ENCODE data around the gene PHF21A. TPM values are rescaled to one million over a fixed set of nuclear protein-coding genes. Genes with fewer than 3 reads are reported as not detected.
"Not testable (repeated sequence)": the region's sequence is repeated elsewhere in the genome, so short reads cannot be mapped to it uniquely, and the experiment has no call there.

The PHF21A gene
- polyA plus RNA-seq, 3 donors, result 41.0 to 48.1 (median 47.5) TPM

- no peak for DNase-seq (ENCODE audit: low read depth in 3 of 3, low spot score in 2 of 3)
Observed at GRCh38 chr11:45910623-45911022, 210.6 kb downstream of the PHF21A start.

- no peak for DNase-seq (ENCODE audit: low read depth in 3 of 3, low spot score in 2 of 3)
Observed at GRCh38 chr11:45909594-45910475, 211.4 kb downstream of the PHF21A start.

- no peak for DNase-seq (ENCODE audit: low read depth in 3 of 3, low spot score in 2 of 3)
Observed at GRCh38 chr11:45907911-45908370, 213.3 kb downstream of the PHF21A start.

GRCh38 chr11:45906965-45907611 is 214.2 kb downstream of the PHF21A start, which contains the start of gene FREY1:
Gene FREY1 (minus strand): TSS chr11:45907271. CDS start chr11:45907245, 26 bp downstream.
- DNase-seq (ENCODE audit: low read depth in 3 of 3, low spot score in 2 of 3), result no peak

- DNase-seq (ENCODE audit: low read depth in 3 of 3, low spot score in 2 of 3), result no peak
Observed at GRCh38 chr11:45906096-45906682, 215.1 kb downstream of the PHF21A start.

- not testable (repeated sequence) for DNase-seq (ENCODE audit: low read depth in 3 of 3, low spot score in 2 of 3)
Observed at GRCh38 chr11:45905576-45905975, 215.7 kb downstream of the PHF21A start.

- DNase-seq (ENCODE audit: low read depth in 3 of 3, low spot score in 2 of 3), result no peak
Observed at GRCh38 chr11:45905095-45905494, 216.2 kb downstream of the PHF21A start.

- no peak for DNase-seq (ENCODE audit: low read depth in 3 of 3, low spot score in 2 of 3)
Observed at GRCh38 chr11:45904309-45904915, 216.8 kb downstream of the PHF21A start.

- no peak for DNase-seq (ENCODE audit: low read depth in 3 of 3, low spot score in 2 of 3)
Observed at GRCh38 chr11:45902452-45903380, 218.5 kb downstream of the PHF21A start.

GRCh38 chr11:45901626-45902025 is 219.6 kb downstream of the PHF21A start:
- DNase-seq (ENCODE audit: low read depth in 3 of 3, low spot score in 2 of 3), result no peak

GRCh38 chr11:45900916-45901617 is 220.2 kb downstream of the PHF21A start:
- no peak for DNase-seq (ENCODE audit: low read depth in 3 of 3, low spot score in 2 of 3)

GRCh38 chr11:45900175-45900800 is 221.0 kb downstream of the PHF21A start:
- DNase-seq (ENCODE audit: low read depth in 3 of 3, low spot score in 2 of 3), result not testable (repeated sequence)

- DNase-seq (ENCODE audit: low read depth in 3 of 3, low spot score in 2 of 3), result peak in 1 of 3 donors; percentile 82
Observed at GRCh38 chr11:45899448-45900174, 221.6 kb downstream of the PHF21A start.

- no peak for DNase-seq (ENCODE audit: low read depth in 3 of 3, low spot score in 2 of 3)
Observed at GRCh38 chr11:45899086-45899447, 222.2 kb downstream of the PHF21A start.

GRCh38 chr11:45897556-45897955 is 223.7 kb downstream of the PHF21A start:
- DNase-seq (ENCODE audit: low read depth in 3 of 3, low spot score in 2 of 3), result no peak

GRCh38 chr11:45896422-45896984 is 224.8 kb downstream of the PHF21A start:
- peak in 1 of 3 donors; percentile 27 for DNase-seq (ENCODE audit: low read depth in 3 of 3, low spot score in 2 of 3)

GRCh38 chr11:45895553-45896259 is 225.5 kb downstream of the PHF21A start:
- no peak for DNase-seq (ENCODE audit: low read depth in 3 of 3, low spot score in 2 of 3)
